GM23248 (cell line): ENCODE measurements around the gene GPR55. TPM values are rescaled to one million over a fixed set of nuclear protein-coding genes. Genes with fewer than 3 reads are reported as not detected.

Source experiments
- DNase-seq: peaks from one replicate; pipeline ENCODE4 v3.0.0-alpha.2; 2015
- H2AFZ ChIP-seq: fragments of 200-600 bp; sonication (generic); 2 replicates; pipeline ENCODE4 v1.6.1; 2016; ENCODE audit warnings: antibody characterized with exemption
- H3F3A ChIP-seq: fragments of 200-600 bp; sonication (generic); 2 replicates; pipeline ENCODE4 v1.6.1; 2016; ENCODE audit warnings: mild to moderate bottlenecking, antibody characterized with exemption, mixed run types; ENCODE audit not compliant: insufficient read depth
- H3K27ac ChIP-seq: fragments of 200-600 bp; sonication (generic); 2 replicates; pipeline ENCODE4 v1.5.1; 2016; ENCODE audit warnings: mild to moderate bottlenecking
- H3K27me3 ChIP-seq: fragments of 200-600 bp; sonication (generic); replicated peaks from 2 replicates; pipeline ENCODE4 v1.6.1; 2016; ENCODE audit warnings: mild to moderate bottlenecking; ENCODE audit not compliant: insufficient read depth
- H3K36me3 ChIP-seq: fragments of 200-600 bp; sonication (generic); 2 replicates; pipeline ENCODE4 v1.6.1; 2016; ENCODE audit warnings: low read depth, mild to moderate bottlenecking
- H3K4me1 ChIP-seq: fragments of 200-600 bp; sonication (generic); 2 replicates; pipeline ENCODE4 v1.6.1; 2016; ENCODE audit warnings: mild to moderate bottlenecking; ENCODE audit not compliant: insufficient read depth
- H3K4me2 ChIP-seq: fragments of 200-600 bp; sonication (generic); one replicate; pipeline ENCODE4 v1.6.1; 2016; ENCODE audit warnings: mild to moderate bottlenecking; ENCODE audit not compliant: unreplicated experiment
- H3K4me3 ChIP-seq: fragments of 200-600 bp; sonication (generic); 2 replicates; pipeline ENCODE4 v1.5.1; 2016; ENCODE audit warnings: mild to moderate bottlenecking
- H3K79me2 ChIP-seq: fragments of 200-600 bp; sonication (generic); 2 replicates; pipeline ENCODE4 v1.6.1; 2016; ENCODE audit warnings: mild to moderate bottlenecking; ENCODE audit not compliant: insufficient read depth
- H3K9ac ChIP-seq: fragments of 200-600 bp; sonication (generic); 2 replicates; pipeline ENCODE4 v1.6.1; 2016; ENCODE audit warnings: mild to moderate bottlenecking
- H3K9me2 ChIP-seq: fragments of 200-600 bp; sonication (generic); 2 replicates; pipeline ENCODE4 v1.6.1; 2016; ENCODE audit warnings: mixed run types, mild to moderate bottlenecking, moderate library complexity; ENCODE audit not compliant: insufficient read depth
- H3K9me3 ChIP-seq: fragments of 200-600 bp; sonication (generic); one replicate; pipeline ENCODE4 v1.6.1; 2017; ENCODE audit warnings: low read depth
- H4K20me1 ChIP-seq: fragments of 200-600 bp; sonication (generic); 2 replicates; pipeline ENCODE4 v1.6.0; 2016; ENCODE audit not compliant: insufficient read depth
- EZH2 ChIP-seq: fragments of 200-600 bp; sonication (generic); IDR thresholded peaks from 2 replicates; pipeline ENCODE4 v1.6.1; 2018; ENCODE audit warnings: antibody characterized with exemption, mild to moderate bottlenecking; ENCODE audit not compliant: insufficient read depth, poor library complexity, severe bottlenecking
- EZH2phosphoT487 ChIP-seq: fragments of 200-600 bp; sonication (generic); IDR thresholded peaks from 2 replicates; pipeline ENCODE4 v1.6.1; 2018; ENCODE audit warnings: antibody characterized with exemption, moderate library complexity, mild to moderate bottlenecking, low read depth; ENCODE audit not compliant: insufficient read depth
- WGBS, 2 experiments: methylation state at CpG; one replicate each; pipeline ENCODE4 v1.1.6; 2015 to 2017; ENCODE audit warnings: low lambda C conversion rate in 2 of 2, low coverage in 1 of 2; ENCODE audit errors: missing lambda C conversion rate in 2 of 2; 5-methylcytosine and 5-hydroxymethylcytosine counted together
- in situ Hi-C: fragments of 300-500 bp; cut with MboI; formaldehyde crosslinking; loops from 2 replicates; pipeline ENCODE4 v1.15.0; 2020
- polyA plus RNA-seq: library from polyadenylated mRNA; unstranded; fragments of >200 nt; fragmentation: Nextera tagmentation; extraction: Ambion mirVana; gene quantifications from 2 replicates; pipeline ENCODE4 v1.2.1, GENCODE V29; 2016
- total RNA-seq: library from RNA; depleted of rRNA; stranded (reverse); fragments of >200 nt; shearing (Covaris generic); gene quantifications from 2 replicates; pipeline ENCODE4 v1.2.3, GENCODE V29; 2014

GPR55 gene
- total and polyA plus RNA-seq, 2 experiments from 2014 or later: 0.20 TPM; not detected in 1

- peak overlapping the region; percentile 54 for H2AFZ ChIP-seq
- TF ChIP-seq EZH2 (no peak), EZH2phosphoT487 (no peak)
- H3F3A ChIP-seq: no peaks in the 10 kb centered on the region
- peak; percentile 78 for DNase-seq
- H3K9me3 ChIP-seq: no peaks in the 10 kb centered on the region
- in situ Hi-C loops: no loop called here
- H3K36me3 ChIP-seq: no peaks in the 10 kb centered on the region
- H3K79me2 ChIP-seq: no peaks in the 10 kb centered on the region
- peak overlapping the region; percentile 61 for H3K4me3 ChIP-seq
- H3K9me2 ChIP-seq: no peaks in the 10 kb centered on the region
- H3K9ac ChIP-seq: peak overlapping the region; percentile 30; the same call in 1 of the 2 replicates
- peak overlapping the region; percentile 71 for H3K4me2 ChIP-seq
- H3K27ac ChIP-seq: no peak overlapping the region
- peaks cover 25% of the 10 kb centered on the region for H3K27me3 ChIP-seq
- WGBS, 2 experiments: 8 to 9% methylated on average over 40 to 41 of the region's 43 CpGs
- no peaks in the 10 kb centered on the region for H4K20me1 ChIP-seq
- no peaks in the 10 kb centered on the region for H3K4me1 ChIP-seq
Observed at GRCh38 chr2:230956827-230957755, 32.0 kb upstream of the GPR55 start.

DNA sequence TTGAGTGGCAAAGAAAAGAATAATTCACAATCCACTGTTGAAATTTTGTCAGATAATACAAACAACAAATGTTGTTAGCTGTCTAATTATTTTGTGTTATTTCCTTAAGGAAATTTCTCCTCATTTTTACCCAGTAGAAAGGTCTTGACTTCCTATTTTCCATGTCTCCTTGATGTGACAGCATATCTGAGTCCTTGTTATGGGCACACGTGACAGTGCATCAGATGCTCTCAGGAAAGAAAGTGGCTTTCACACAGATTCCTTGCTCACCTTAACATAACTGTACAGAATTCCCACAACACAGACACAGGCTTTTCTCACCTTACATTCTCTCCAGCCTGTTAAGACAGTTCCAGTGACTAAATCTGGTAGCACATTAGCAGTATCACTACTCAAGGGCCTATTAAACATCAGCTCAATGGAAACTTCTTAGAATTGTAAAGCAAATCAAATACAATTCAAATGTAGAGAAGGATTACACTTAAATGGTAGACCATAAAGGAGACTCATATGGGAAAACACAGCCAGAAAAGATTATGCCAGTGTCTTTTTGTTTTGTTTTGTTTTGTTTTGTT is 30.2 kb upstream of the GPR55 start:
- no peak overlapping the region for H3K4me3 ChIP-seq
- H4K20me1 ChIP-seq: no peaks in the 10 kb centered on the region
- TF ChIP-seq EZH2phosphoT487 (no peak), EZH2 (no peak)
- 85 to 86% methylated on average over 1 of the region's 1 CpG for WGBS, 2 experiments
- no peaks in the 10 kb centered on the region for H3F3A ChIP-seq
- no peak overlapping the region for H3K9ac ChIP-seq
- no peaks in the 10 kb centered on the region for H3K36me3 ChIP-seq
- H3K79me2 ChIP-seq: no peaks in the 10 kb centered on the region
- in situ Hi-C loops: no loop called here
- no peaks in the 10 kb centered on the region for H3K4me1 ChIP-seq
- H3K9me2 ChIP-seq: no peaks in the 10 kb centered on the region
- peaks cover 21% of the 10 kb centered on the region for H3K27me3 ChIP-seq
- DNase-seq: no peak
- no peaks in the 10 kb centered on the region for H3K9me3 ChIP-seq
- no peak overlapping the region for H3K4me2 ChIP-seq
- H3K27ac ChIP-seq: no peak overlapping the region
- no peak overlapping the region for H2AFZ ChIP-seq

GRCh38 chr2:230954746-230955145 is 29.7 kb upstream of the GPR55 start:
- H3F3A ChIP-seq: no peaks in the 10 kb centered on the region
- H3K9me3 ChIP-seq: no peaks in the 10 kb centered on the region
- H3K9ac ChIP-seq: no peak overlapping the region
- DNase-seq: no peak
- H4K20me1 ChIP-seq: no peaks in the 10 kb centered on the region
- H3K4me2 ChIP-seq: no peak overlapping the region
- no peaks in the 10 kb centered on the region for H3K4me1 ChIP-seq
- H3K9me2 ChIP-seq: no peaks in the 10 kb centered on the region
- no peak overlapping the region for H3K4me3 ChIP-seq
- no peak for TF ChIP-seq EZH2
- TF ChIP-seq EZH2phosphoT487: no peak
- H3K36me3 ChIP-seq: no peaks in the 10 kb centered on the region
- no peak overlapping the region for H2AFZ ChIP-seq
- in situ Hi-C loops: no loop called here
- H3K27me3 ChIP-seq: peaks cover 21% of the 10 kb centered on the region
- H3K27ac ChIP-seq: no peak overlapping the region
- H3K79me2 ChIP-seq: no peaks in the 10 kb centered on the region

DNA sequence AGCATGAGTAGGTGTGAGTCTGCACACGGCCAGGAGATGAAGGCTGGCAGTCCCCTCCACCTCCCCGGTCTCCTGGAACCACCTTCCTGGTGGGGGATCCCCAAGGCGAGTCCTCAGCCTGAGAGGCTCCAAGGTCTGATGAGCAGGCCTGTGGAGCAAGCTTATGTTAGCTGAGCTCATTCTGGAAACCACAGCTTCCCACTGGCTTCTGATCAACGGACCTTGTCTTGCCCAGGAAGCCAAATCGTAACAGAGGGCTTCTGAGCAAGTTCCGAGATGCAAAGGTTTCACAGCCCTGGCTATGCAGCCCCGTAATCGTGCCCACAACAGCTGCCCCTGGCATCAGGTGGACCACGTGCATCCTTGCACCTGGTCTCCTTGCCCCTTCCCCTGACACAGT is 28.8 kb upstream of the GPR55 start:
- H3F3A ChIP-seq: no peaks in the 10 kb centered on the region
- no peak overlapping the region for H3K4me3 ChIP-seq
- WGBS, 2 experiments: 48 to 50% methylated on average over 9 of the region's 9 CpGs
- no peaks in the 10 kb centered on the region for H3K4me1 ChIP-seq
- H3K9me2 ChIP-seq: no peaks in the 10 kb centered on the region
- no peak overlapping the region for H3K4me2 ChIP-seq
- H3K36me3 ChIP-seq: no peaks in the 10 kb centered on the region
- H2AFZ ChIP-seq: no peak overlapping the region
- TF ChIP-seq EZH2phosphoT487 (no peak), EZH2 (no peak)
- DNase-seq: no peak
- H4K20me1 ChIP-seq: no peaks in the 10 kb centered on the region
- H3K9ac ChIP-seq: no peak overlapping the region
- no peaks in the 10 kb centered on the region for H3K9me3 ChIP-seq
- no peak overlapping the region for H3K27ac ChIP-seq
- in situ Hi-C loops: no loop called here
- H3K79me2 ChIP-seq: no peaks in the 10 kb centered on the region
- peaks cover 21% of the 10 kb centered on the region for H3K27me3 ChIP-seq
